Uterus (tissue), 2 donors: ENCODE data around the gene FAM3D.

Experiments
- CTCF ChIP-seq, 4 experiments: fragments of 200-600 bp in 2 of 4; fragments of 450-650 bp in 2 of 4; sonication (generic) in 2 of 4; IDR thresholded peaks; one replicate each; pipeline ENCODE4 v1.5.1; 2016 to 2019; ENCODE audit warnings: antibody characterized with exemption in 4 of 4, mild to moderate bottlenecking in 2 of 4, moderate library complexity in 1 of 4
- POLR2A ChIP-seq, 2 donors: fragments of 450-650 bp; IDR thresholded peaks; one replicate each; pipeline ENCODE4 v1.6.1; 2016; ENCODE audit warnings: antibody characterized with exemption in 2 of 2, mild to moderate bottlenecking in 1 of 2, moderate library complexity in 1 of 2

DNA sequence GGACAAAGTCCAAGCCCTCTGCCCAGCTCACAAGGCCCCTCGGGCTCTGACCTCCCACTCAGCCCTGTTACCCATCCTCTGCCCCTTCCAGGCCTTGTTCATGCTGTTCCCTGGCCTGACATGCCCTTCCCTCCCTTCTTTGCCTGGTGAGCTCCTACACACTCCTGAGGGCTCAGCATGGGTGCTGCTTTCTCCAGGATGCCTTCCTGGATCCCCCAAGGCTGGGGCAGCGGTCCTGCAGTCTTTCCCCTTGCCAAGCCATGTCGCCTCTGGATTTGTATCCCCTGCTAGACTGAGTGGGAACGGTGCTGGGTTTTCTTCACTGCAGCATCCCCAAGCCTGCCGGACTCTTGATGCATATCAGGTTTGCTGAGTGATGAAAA lies 35.9 kb downstream of the FAM3D start:
- no peak for TF ChIP-seq POLR2A (IDR thresholded peaks at IDR 0.05)
- no peak for TF ChIP-seq CTCF (IDR thresholded peaks at IDR 0.05)
